IMR-90 (cell line): ENCODE data around the gene OBP2B. TPM values are rescaled to one million over a fixed set of nuclear protein-coding genes. Genes with fewer than 3 reads are reported as not detected.

ENCODE experiments used
- ATAC-seq: fragments of 200-7000 bp; cut with Tn5 transposase; 2 replicates; pipeline ENCODE4 v1.9.1; 2020; ENCODE audit warnings: low read depth, mild to moderate bottlenecking, moderate library complexity
- BruUV-seq: library from RNA; stranded (reverse); fragments of 400-500 nt; replicated peaks from 2 replicates; lab custom pipeline; 2021; lab: Mats Ljungman, UMichigan
- CTCF ChIA-PET: fragments of 300-600 bp; formaldehyde crosslinking; extraction: SDS; loops from one replicate; lab custom pipeline; 2021; ENCODE audit warnings: antibody characterized with exemption; lab: Yijun Ruan, JAX
- POLR2A ChIA-PET: fragments of 300-600 bp; sonication (Branson Sonifier 250); formaldehyde crosslinking; loops from one replicate; lab custom pipeline; 2022; ENCODE audit warnings: antibody characterized with exemption; ENCODE audit not compliant: unreplicated experiment; lab: Charles Lee
- DNase-seq: peaks from one replicate; pipeline ENCODE4 v3.0.0; 2013
- H2AFZ ChIP-seq: replicated peaks from 2 replicates; pipeline ENCODE3; 2013; ENCODE audit warnings: low read length, mild to moderate bottlenecking; ENCODE audit not compliant: poor library complexity
- H2AK5ac ChIP-seq: 2 replicates; pipeline ENCODE4 v1.6.1; 2013; ENCODE audit warnings: low read depth, low read length, inconsistent platforms
- H2AK9ac ChIP-seq: replicated peaks from 2 replicates; pipeline ENCODE3; 2013; ENCODE audit warnings: mild to moderate bottlenecking, low read depth, low read length, moderate library complexity; ENCODE audit not compliant: poor library complexity
- H2BK120ac ChIP-seq: 2 replicates; pipeline ENCODE4 v1.6.1; 2013; ENCODE audit warnings: low read depth, low read length, inconsistent platforms
- H2BK15ac ChIP-seq: 3 replicates; pipeline ENCODE4 v1.6.1; 2013; ENCODE audit warnings: low read depth, low read length, inconsistent platforms
- H2BK20ac ChIP-seq: 2 replicates; pipeline ENCODE4 v1.6.1; 2013; ENCODE audit warnings: low read depth, mild to moderate bottlenecking, inconsistent platforms, low read length, moderate library complexity
- H2BK5ac ChIP-seq: 2 replicates; pipeline ENCODE4 v1.6.1; 2013; ENCODE audit warnings: mild to moderate bottlenecking, low read depth, low read length, inconsistent platforms; ENCODE audit not compliant: poor library complexity, severe bottlenecking
- H3K14ac ChIP-seq: replicated peaks from 2 replicates; pipeline ENCODE4 v1.6.1; 2013; ENCODE audit warnings: low read depth, low read length, inconsistent platforms
- H3K18ac ChIP-seq: 2 replicates; pipeline ENCODE4 v1.6.1; 2013; ENCODE audit warnings: low read depth, low read length, control low read depth
- H3K23ac ChIP-seq: 2 replicates; pipeline ENCODE4 v1.6.1; 2013; ENCODE audit warnings: low read depth, low read length, inconsistent platforms
- H3K27ac ChIP-seq: 2 replicates; pipeline ENCODE4 v1.5.1; 2013; ENCODE audit warnings: mild to moderate bottlenecking, control low read depth, low read length; ENCODE audit not compliant: insufficient read depth
- H3K27me3 ChIP-seq: 2 replicates; pipeline ENCODE4 v1.6.1; 2013; ENCODE audit warnings: low read length; ENCODE audit not compliant: control insufficient read depth, insufficient read depth
- H3K36me3 ChIP-seq: 2 replicates; pipeline ENCODE4 v1.6.1; 2013; ENCODE audit warnings: low read length, mixed read lengths; ENCODE audit not compliant: control insufficient read depth, insufficient read depth
- H3K4ac ChIP-seq: 2 replicates; pipeline ENCODE4 v1.6.1; 2013; ENCODE audit warnings: low read depth, low read length, inconsistent platforms
- H3K4me1 ChIP-seq: 2 replicates; pipeline ENCODE4 v1.6.1; 2013; ENCODE audit warnings: low read length, mixed read lengths; ENCODE audit not compliant: control insufficient read depth, insufficient read depth
- H3K4me2 ChIP-seq: 2 replicates; pipeline ENCODE4 v1.6.1; 2013; ENCODE audit warnings: low read depth, mild to moderate bottlenecking, control low read depth, low read length, moderate library complexity
- H3K4me3 ChIP-seq: 2 replicates; pipeline ENCODE4 v1.5.1; 2013; ENCODE audit warnings: low read depth, mild to moderate bottlenecking, control low read depth, low read length, moderate library complexity; ENCODE audit not compliant: insufficient read depth
- H3K56ac ChIP-seq: 2 replicates; pipeline ENCODE4 v1.6.1; 2013; ENCODE audit warnings: low read length, inconsistent platforms; ENCODE audit not compliant: insufficient read depth; ENCODE audit errors: extremely low read depth
- H3K79me1 ChIP-seq, 2 experiments: 2 replicates each; pipeline ENCODE4 v1.6.1; 2013; ENCODE audit warnings: low read length in 2 of 2, inconsistent platforms in 1 of 2, low read depth in 1 of 2
- H3K9ac ChIP-seq: 2 replicates; pipeline ENCODE4 v1.6.1; 2013; ENCODE audit warnings: low read depth, low read length, control low read depth
- H3K9me1 ChIP-seq: 2 replicates; pipeline ENCODE4 v1.6.1; 2013; ENCODE audit warnings: low read length, inconsistent platforms; ENCODE audit not compliant: insufficient read depth
- H3K9me3 ChIP-seq: 2 replicates; pipeline ENCODE4 v1.6.1; 2013; ENCODE audit warnings: low read length; ENCODE audit not compliant: control insufficient read depth, insufficient read depth
- H4K20me1 ChIP-seq: 2 replicates; pipeline ENCODE4 v1.6.1; 2013; ENCODE audit warnings: low read length, inconsistent platforms; ENCODE audit not compliant: insufficient read depth
- H4K5ac ChIP-seq: 2 replicates; pipeline ENCODE4 v1.6.1; 2013; ENCODE audit warnings: mild to moderate bottlenecking, low read depth, low read length, control low read depth
- H4K8ac ChIP-seq, 2 experiments: 2 replicates each; pipeline ENCODE4 v1.6.1; 2013; ENCODE audit warnings: low read depth in 2 of 2, low read length in 2 of 2, control low read depth in 1 of 2, inconsistent platforms in 1 of 2
- H4K91ac ChIP-seq: 2 replicates; pipeline ENCODE4 v1.6.1; 2013; ENCODE audit warnings: low read depth, low read length, inconsistent platforms; ENCODE audit not compliant: insufficient read depth
- CEBPB ChIP-seq: IDR thresholded peaks from 2 replicates; pipeline ENCODE4 v1.6.1; 2012; ENCODE audit warnings: low read depth, low read length, improper control_type of control experiment
- ELK1 ChIP-seq: fragments of 150-350 bp; IDR thresholded peaks from 2 replicates; pipeline ENCODE4 v1.6.1; 2016; ENCODE audit warnings: low read depth, mild to moderate bottlenecking, low read length, moderate library complexity, borderline replicate concordance
- MAFK ChIP-seq: IDR thresholded peaks from 2 replicates; pipeline ENCODE4 v1.6.1; 2012; ENCODE audit warnings: low read depth, low read length, improper control_type of control experiment
- MAZ ChIP-seq: IDR thresholded peaks from 2 replicates; pipeline ENCODE4 v1.6.1; 2012; ENCODE audit warnings: low read depth, mild to moderate bottlenecking, low read length, improper control_type of control experiment, moderate library complexity, borderline replicate concordance
- MXI1 ChIP-seq: IDR thresholded peaks from 2 replicates; pipeline ENCODE4 v1.6.1; 2012; ENCODE audit warnings: low read depth, mild to moderate bottlenecking, low read length, moderate library complexity, borderline replicate concordance
- NFE2L2 ChIP-seq: fragments of 150-350 bp; IDR thresholded peaks from 2 replicates; pipeline ENCODE4 v1.6.1; 2016; ENCODE audit warnings: low read depth, mild to moderate bottlenecking, low read length
- POLR2A ChIP-seq: IDR thresholded peaks from 2 replicates; pipeline ENCODE4 v1.6.1; 2012; ENCODE audit warnings: mild to moderate bottlenecking, low read depth, low read length
- RAD21 ChIP-seq: IDR thresholded peaks from 2 replicates; pipeline ENCODE4 v1.6.1; 2012; ENCODE audit warnings: low read length, improper control_type of control experiment
- RCOR1 ChIP-seq: IDR thresholded peaks from 2 replicates; pipeline ENCODE4 v1.6.1; 2012; ENCODE audit warnings: mild to moderate bottlenecking, low read length, improper control_type of control experiment; ENCODE audit not compliant: insufficient replicate concordance
- RFX5 ChIP-seq: IDR thresholded peaks from 2 replicates; pipeline ENCODE4 v1.8.0; 2012; ENCODE audit warnings: low read depth, mild to moderate bottlenecking, low read length, moderate library complexity
- WGBS, 2 experiments: methylation state at CpG; one replicate each; pipeline versions ENCODE4 v1.1.5 to v1.1.7; 2013; ENCODE audit warnings: missing lambda C conversion rate in 2 of 2; ENCODE audit not compliant: insufficient read length in 1 of 2; ENCODE audit errors: extremely low coverage in 2 of 2; 5-methylcytosine and 5-hydroxymethylcytosine counted together
- dilution Hi-C: fragments of 300-500 bp; cut with HindIII; formaldehyde crosslinking; loops from one replicate; pipeline ENCODE4 v1.14.3; 2018; ENCODE audit warnings: low sequenced_read_pairs; ENCODE audit not compliant: unreplicated experiment
- in situ Hi-C: fragments of 300-500 bp; cut with MboI; formaldehyde crosslinking; loops from 3 replicates; pipeline ENCODE4 v1.14.3; 2019; ENCODE audit warnings: low sequenced_read_pairs, inconsistent platforms, mixed read lengths
- intact Hi-C: fragments of 100-400 bp; cut with micrococcal nuclease; formaldehyde crosslinking; loops from 2 replicates; pipeline ENCODE4 v1.10.0; 2022
- polyA plus RNA-seq, 3 experiments: library from polyadenylated mRNA; depleted of rRNA; stranded (reverse); fragments of >200 nt; gene quantifications; 2 replicates each; pipeline ENCODE4 v1.2.3, GENCODE V29; 2012; ENCODE audit warnings: low replicate concordance in 1 of 3
- total RNA-seq: library from RNA; depleted of rRNA; stranded (reverse); fragments of >200 nt; gene quantifications from 2 replicates; pipeline ENCODE4 v1.2.3, GENCODE V29; 2012
- TF ChIP-seq, protein P1 (sequence below): fragments of 150-350 bp; IDR thresholded peaks from 2 replicates; pipeline ENCODE4 v1.6.1; 2017; ENCODE audit warnings: mild to moderate bottlenecking, antibody characterized with exemption, low read length, low read depth
- TF ChIP-seq, protein P2 (sequence below): conservative IDR thresholded peaks from 2 replicates; pipeline ENCODE4 v1.5.1; 2012; ENCODE audit warnings: mild to moderate bottlenecking, low read depth, low read length, improper control_type of control experiment

Gene OBP2B
- total and polyA plus RNA-seq, 2 of the 4 experiments (the other 2 are of a cell fraction) = not detected

DNA sequence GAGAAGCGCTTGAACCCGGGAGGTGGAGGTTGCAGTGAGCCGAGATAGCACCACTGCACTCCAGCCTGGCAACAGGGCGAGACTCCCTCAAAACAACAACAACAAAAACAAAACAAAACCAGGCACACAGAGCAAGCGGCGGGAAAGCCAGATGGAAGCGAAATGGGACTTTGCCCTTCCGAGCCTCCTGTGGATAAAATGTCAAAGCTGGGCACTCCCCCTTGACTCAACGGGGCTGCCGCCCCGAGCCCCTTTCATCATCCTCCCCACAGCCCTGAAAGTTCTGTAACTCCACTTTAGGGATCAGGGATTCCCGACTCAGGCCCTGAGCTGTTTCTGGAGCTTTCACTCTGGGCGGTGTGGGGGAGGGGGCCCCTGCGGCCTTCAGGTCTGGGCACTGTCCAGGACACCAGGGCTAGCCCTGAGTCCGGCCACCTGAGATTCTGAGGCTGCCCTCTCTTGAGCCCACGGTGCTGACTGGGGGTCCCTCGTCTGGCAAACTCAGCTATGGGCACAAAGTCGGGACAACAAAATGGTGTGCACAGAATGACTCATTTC, 30.6 kb upstream of the OBP2B start:
- H3K9ac ChIP-seq = no peak overlapping the region
- H3K23ac ChIP-seq = no peak overlapping the region
- WGBS, 2 experiments = 80% methylated on average over 5 of the region's 18 CpGs; no CpG with 5 or more reads in 1 of the 2 experiments
- H3K4me2 ChIP-seq = no peak overlapping the region
- no peak overlapping the region for H4K5ac ChIP-seq
- TF ChIP-seq CEBPB (no peak), RCOR1 (no peak), MAZ (no peak), ELK1 (no peak), MAFK (no peak), MXI1 (no peak), RAD21 (no peak), POLR2A (no peak), RFX5 (no peak), NFE2L2 (no peak)
- TF ChIP-seq, protein P1, sequence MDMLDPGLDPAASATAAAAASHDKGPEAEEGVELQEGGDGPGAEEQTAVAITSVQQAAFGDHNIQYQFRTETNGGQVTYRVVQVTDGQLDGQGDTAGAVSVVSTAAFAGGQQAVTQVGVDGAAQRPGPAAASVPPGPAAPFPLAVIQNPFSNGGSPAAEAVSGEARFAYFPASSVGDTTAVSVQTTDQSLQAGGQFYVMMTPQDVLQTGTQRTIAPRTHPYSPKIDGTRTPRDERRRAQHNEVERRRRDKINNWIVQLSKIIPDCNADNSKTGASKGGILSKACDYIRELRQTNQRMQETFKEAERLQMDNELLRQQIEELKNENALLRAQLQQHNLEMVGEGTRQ = no peak
- TF ChIP-seq, protein P2, sequence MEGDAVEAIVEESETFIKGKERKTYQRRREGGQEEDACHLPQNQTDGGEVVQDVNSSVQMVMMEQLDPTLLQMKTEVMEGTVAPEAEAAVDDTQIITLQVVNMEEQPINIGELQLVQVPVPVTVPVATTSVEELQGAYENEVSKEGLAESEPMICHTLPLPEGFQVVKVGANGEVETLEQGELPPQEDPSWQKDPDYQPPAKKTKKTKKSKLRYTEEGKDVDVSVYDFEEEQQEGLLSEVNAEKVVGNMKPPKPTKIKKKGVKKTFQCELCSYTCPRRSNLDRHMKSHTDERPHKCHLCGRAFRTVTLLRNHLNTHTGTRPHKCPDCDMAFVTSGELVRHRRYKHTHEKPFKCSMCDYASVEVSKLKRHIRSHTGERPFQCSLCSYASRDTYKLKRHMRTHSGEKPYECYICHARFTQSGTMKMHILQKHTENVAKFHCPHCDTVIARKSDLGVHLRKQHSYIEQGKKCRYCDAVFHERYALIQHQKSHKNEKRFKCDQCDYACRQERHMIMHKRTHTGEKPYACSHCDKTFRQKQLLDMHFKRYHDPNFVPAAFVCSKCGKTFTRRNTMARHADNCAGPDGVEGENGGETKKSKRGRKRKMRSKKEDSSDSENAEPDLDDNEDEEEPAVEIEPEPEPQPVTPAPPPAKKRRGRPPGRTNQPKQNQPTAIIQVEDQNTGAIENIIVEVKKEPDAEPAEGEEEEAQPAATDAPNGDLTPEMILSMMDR = no peak
- no peak overlapping the region for H2BK15ac ChIP-seq
- no peak overlapping the region for H3K18ac ChIP-seq
- intact Hi-C loops (no loop called here), in situ Hi-C loops (no loop called here), dilution Hi-C loops (no loop called here)
- ChIA-PET CTCF (no interaction called here), POLR2A (no interaction called here)
- H2AK9ac ChIP-seq = no peak overlapping the region
- peaks cover 20% of the 10 kb centered on the region for H3K27me3 ChIP-seq
- H4K20me1 ChIP-seq = no peaks in the 10 kb centered on the region
- H3K56ac ChIP-seq = no peak overlapping the region
- H2AK5ac ChIP-seq = no peak overlapping the region
- H2AFZ ChIP-seq = no peak overlapping the region
- no peak overlapping the region for H3K4ac ChIP-seq
- no peak overlapping the region for H3K14ac ChIP-seq
- DNase-seq (no peak), ATAC-seq (no peak)
- H3K79me1 ChIP-seq = no peaks in the 10 kb centered on the region
- H3K36me3 ChIP-seq = no peaks in the 10 kb centered on the region
- H2BK5ac ChIP-seq = no peak overlapping the region
- H4K91ac ChIP-seq = no peak overlapping the region
- no TSS peak for BruUV-seq
- H4K8ac ChIP-seq = no peak overlapping the region
- H3K4me3 ChIP-seq = no peak overlapping the region
- H3K4me1 ChIP-seq = no peaks in the 10 kb centered on the region
- H3K9me3 ChIP-seq = no peaks in the 10 kb centered on the region
- no peaks in the 10 kb centered on the region for H3K9me1 ChIP-seq
- no peak overlapping the region for H2BK20ac ChIP-seq
- no peak overlapping the region for H2BK120ac ChIP-seq
- no peak overlapping the region for H3K27ac ChIP-seq
